Measurements from ENCODE around the gene SLC35F6.

DNA sequence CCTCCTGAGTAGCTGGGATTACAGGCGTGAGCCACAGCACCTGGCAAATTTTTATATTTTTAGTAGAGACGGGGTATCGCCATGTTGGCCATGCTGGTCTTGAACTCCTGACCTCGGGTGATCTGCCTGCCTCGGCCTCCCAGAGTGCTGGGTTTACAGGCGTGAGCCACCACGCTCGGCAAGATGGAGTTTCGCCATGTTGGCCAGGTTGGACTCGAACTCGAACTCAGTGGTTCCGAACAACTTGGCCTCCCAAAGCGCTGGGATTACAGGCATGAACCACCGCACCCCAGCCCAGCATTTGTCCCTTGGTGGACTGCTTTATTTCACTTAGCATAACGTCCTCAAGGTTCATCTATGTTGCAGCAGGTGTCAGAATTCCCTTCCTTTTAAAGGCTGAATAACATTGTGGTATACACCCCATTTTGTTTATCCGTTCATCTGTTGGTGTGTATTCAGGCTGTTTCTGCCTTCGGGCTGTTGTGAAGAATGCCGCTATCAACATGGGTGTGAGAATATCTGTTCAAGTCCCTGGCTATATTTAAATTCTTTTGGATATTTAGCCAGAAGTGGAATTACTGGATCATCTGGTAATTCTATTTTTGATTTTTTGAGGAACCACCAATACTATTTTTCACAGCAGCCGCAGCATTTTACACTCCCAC is 20.6 kb downstream of the SLC35F6 start:
- TF ChIP-seq EZH2phosphoT487 (IDR thresholded peaks at IDR 0.05; ENCODE audit: low read length), result no peak
- TF ChIP-seq, protein P1, sequence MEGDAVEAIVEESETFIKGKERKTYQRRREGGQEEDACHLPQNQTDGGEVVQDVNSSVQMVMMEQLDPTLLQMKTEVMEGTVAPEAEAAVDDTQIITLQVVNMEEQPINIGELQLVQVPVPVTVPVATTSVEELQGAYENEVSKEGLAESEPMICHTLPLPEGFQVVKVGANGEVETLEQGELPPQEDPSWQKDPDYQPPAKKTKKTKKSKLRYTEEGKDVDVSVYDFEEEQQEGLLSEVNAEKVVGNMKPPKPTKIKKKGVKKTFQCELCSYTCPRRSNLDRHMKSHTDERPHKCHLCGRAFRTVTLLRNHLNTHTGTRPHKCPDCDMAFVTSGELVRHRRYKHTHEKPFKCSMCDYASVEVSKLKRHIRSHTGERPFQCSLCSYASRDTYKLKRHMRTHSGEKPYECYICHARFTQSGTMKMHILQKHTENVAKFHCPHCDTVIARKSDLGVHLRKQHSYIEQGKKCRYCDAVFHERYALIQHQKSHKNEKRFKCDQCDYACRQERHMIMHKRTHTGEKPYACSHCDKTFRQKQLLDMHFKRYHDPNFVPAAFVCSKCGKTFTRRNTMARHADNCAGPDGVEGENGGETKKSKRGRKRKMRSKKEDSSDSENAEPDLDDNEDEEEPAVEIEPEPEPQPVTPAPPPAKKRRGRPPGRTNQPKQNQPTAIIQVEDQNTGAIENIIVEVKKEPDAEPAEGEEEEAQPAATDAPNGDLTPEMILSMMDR (IDR thresholded peaks at IDR 0.05; ENCODE audit: low read length), result no peak

Data from MM.1S (cell line).